HEK293 (cell line): ENCODE measurements around the gene LAG3.

ENCODE experiments used
- BCL11A ChIP-seq: fragments of 450-650 bp; formaldehyde crosslinking; IDR thresholded peaks from 2 replicates; pipeline ENCODE4 v1.5.1; 2016; ENCODE audit warnings: low read depth, missing biosample characterization, missing genetic modification characterization
- GLIS2 ChIP-seq: fragments of 450-650 bp; formaldehyde crosslinking; IDR thresholded peaks from 2 replicates; pipeline ENCODE4 v1.5.1; 2016; ENCODE audit warnings: missing biosample characterization, missing genetic modification characterization
- HOXD13 ChIP-seq: sonication (generic); formaldehyde crosslinking; IDR thresholded peaks from 2 replicates; pipeline ENCODE4 v1.8.0; 2022; ENCODE audit warnings: missing genetic modification reagents, borderline replicate concordance
- KLF7 ChIP-seq: fragments of 450-650 bp; formaldehyde crosslinking; IDR thresholded peaks from 2 replicates; pipeline ENCODE4 v1.5.1; 2016; ENCODE audit warnings: missing biosample characterization, missing genetic modification characterization, borderline replicate concordance
- KLF9 ChIP-seq: fragments of 450-650 bp; formaldehyde crosslinking; IDR thresholded peaks from 2 replicates; pipeline ENCODE4 v1.5.1; 2016; ENCODE audit warnings: missing biosample characterization, missing genetic modification characterization, low read depth
- MYNN ChIP-seq: fragments of 450-650 bp; formaldehyde crosslinking; IDR thresholded peaks from 2 replicates; pipeline ENCODE4 v1.5.1; 2016; ENCODE audit warnings: missing biosample characterization, missing genetic modification characterization, borderline replicate concordance
- OSR2 ChIP-seq: fragments of 450-650 bp; formaldehyde crosslinking; IDR thresholded peaks from 2 replicates; pipeline ENCODE4 v1.5.1; 2016; ENCODE audit warnings: missing biosample characterization, missing genetic modification characterization
- PRDM2 ChIP-seq: fragments of 450-650 bp; formaldehyde crosslinking; IDR thresholded peaks from 2 replicates; pipeline ENCODE4 v1.5.1; 2016; ENCODE audit warnings: missing biosample characterization, missing genetic modification characterization, borderline replicate concordance
- RBAK ChIP-seq: fragments of 450-650 bp; formaldehyde crosslinking; IDR thresholded peaks from 2 replicates; pipeline ENCODE4 v1.5.1; 2016; ENCODE audit warnings: missing biosample characterization, missing genetic modification characterization
- ZBTB44 ChIP-seq: fragments of 450-650 bp; IDR thresholded peaks from 2 replicates; pipeline ENCODE4 v1.5.1; 2018; ENCODE audit warnings: missing biosample characterization, mild to moderate bottlenecking, missing genetic modification characterization
- ZBTB49 ChIP-seq: fragments of 450-650 bp; formaldehyde crosslinking; IDR thresholded peaks from 2 replicates; pipeline ENCODE4 v1.5.1; 2016; ENCODE audit warnings: missing biosample characterization, missing genetic modification characterization, low read depth
- ZFP69B ChIP-seq: fragments of 450-650 bp; formaldehyde crosslinking; IDR thresholded peaks from 2 replicates; pipeline ENCODE4 v1.5.1; 2016; ENCODE audit warnings: missing biosample characterization, missing genetic modification characterization
- ZNF114 ChIP-seq: fragments of 450-650 bp; formaldehyde crosslinking; IDR thresholded peaks from 2 replicates; pipeline ENCODE4 v1.5.0; 2017; ENCODE audit warnings: missing biosample characterization, missing genetic modification characterization
- ZNF132 ChIP-seq: fragments of 450-650 bp; formaldehyde crosslinking; IDR thresholded peaks from 2 replicates; pipeline ENCODE4 v1.5.1; 2017; ENCODE audit warnings: missing biosample characterization, missing genetic modification characterization, borderline replicate concordance
- ZNF292 ChIP-seq: fragments of 450-650 bp; formaldehyde crosslinking; IDR thresholded peaks from 2 replicates; pipeline ENCODE4 v1.5.1; 2016; ENCODE audit warnings: low read depth, missing biosample characterization, missing genetic modification characterization, borderline replicate concordance
- ZNF398 ChIP-seq: fragments of 450-650 bp; formaldehyde crosslinking; IDR thresholded peaks from 2 replicates; pipeline ENCODE4 v1.5.1; 2017; ENCODE audit warnings: missing biosample characterization, missing genetic modification characterization
- ZNF488 ChIP-seq: fragments of 450-650 bp; formaldehyde crosslinking; IDR thresholded peaks from 2 replicates; pipeline ENCODE4 v1.5.1; 2016; ENCODE audit warnings: missing biosample characterization, missing genetic modification characterization
- ZNF548 ChIP-seq: fragments of 450-650 bp; formaldehyde crosslinking; IDR thresholded peaks from 2 replicates; pipeline ENCODE4 v1.5.1; 2016; ENCODE audit warnings: missing biosample characterization, missing genetic modification characterization
- ZNF626 ChIP-seq: fragments of 450-650 bp; sonication (Bioruptor Pico); formaldehyde crosslinking; IDR thresholded peaks from 2 replicates; pipeline ENCODE4 v1.5.1; 2018; ENCODE audit warnings: missing biosample characterization, missing genetic modification characterization, inconsistent platforms
- ZNF677 ChIP-seq: fragments of 450-650 bp; IDR thresholded peaks from 2 replicates; pipeline ENCODE4 v1.5.0; 2018; ENCODE audit warnings: missing biosample characterization, mild to moderate bottlenecking, missing genetic modification characterization, moderate library complexity
- ZNF692 ChIP-seq: fragments of 450-650 bp; formaldehyde crosslinking; IDR thresholded peaks from 2 replicates; pipeline ENCODE4 v1.5.1; 2016; ENCODE audit warnings: missing biosample characterization, missing genetic modification characterization
- ZNF707 ChIP-seq: fragments of 450-650 bp; formaldehyde crosslinking; IDR thresholded peaks from 2 replicates; pipeline ENCODE4 v1.5.1; 2016; ENCODE audit warnings: missing biosample characterization, missing genetic modification characterization
- ZSCAN30 ChIP-seq: fragments of 450-650 bp; IDR thresholded peaks from 2 replicates; pipeline ENCODE4 v1.5.1; 2018; ENCODE audit warnings: missing biosample characterization, mild to moderate bottlenecking, missing genetic modification characterization, moderate library complexity

LAG3 gene

GRCh38 chr12:6752921-6753771 lies 19.2 kb upstream of the LAG3 start, which contains the start of gene MLF2 (continued):
- TF ChIP-seq KLF9 (tag by site-specific recombination), result peak; percentile 96
- TF ChIP-seq ZNF707 (tag by site-specific recombination), result no peak
- TF ChIP-seq ZNF132 (tag by site-specific recombination), result no peak
- peak; percentile 73 for TF ChIP-seq OSR2 (tag by site-specific recombination)
- TF ChIP-seq ZNF398, result peak; percentile 31; the same call in 1 of the 2 replicates
- TF ChIP-seq ZBTB49 (tag by site-specific recombination), result peak; percentile 39; the same call in 1 of the 2 replicates
- TF ChIP-seq PRDM2, result no peak
- TF ChIP-seq ZNF677 (tag by site-specific recombination), result no peak
- no peak for TF ChIP-seq ZNF548
- peak; percentile 20; the same call in 1 of the 2 replicates for TF ChIP-seq ZFP69B
- TF ChIP-seq ZNF626 (tag by site-specific recombination), result no peak
- peak; percentile 99 for TF ChIP-seq GLIS2 (tag by site-specific recombination)
- 0 out of 2 replicates have a peak, but pooled peaks have one; percentile 12 for TF ChIP-seq ZBTB44 (tag by site-specific recombination)
- TF ChIP-seq BCL11A (tag by site-specific recombination), result 0 out of 2 replicates have a peak, but pooled peaks have one; percentile 20
- TF ChIP-seq HOXD13 (CRISPR knock-in tag), result no peak
- TF ChIP-seq MYNN (tag by site-specific recombination), result no peak
- TF ChIP-seq ZNF692 (tag by site-specific recombination), result peak; percentile 86
- no peak for TF ChIP-seq RBAK
- TF ChIP-seq ZNF292, result no peak
- no peak for TF ChIP-seq ZNF114 (tag by site-specific recombination)
- no peak for TF ChIP-seq ZNF488 (tag by site-specific recombination)
- peak; percentile 89; the same call in 1 of the 2 replicates for TF ChIP-seq KLF7 (tag by site-specific recombination)
- peak; percentile 26; the same call in 1 of the 2 replicates for TF ChIP-seq ZSCAN30 (tag by site-specific recombination)
